ENCODE results near the gene PHLDA3. TPM values are rescaled to one million over a fixed set of nuclear protein-coding genes. Genes with fewer than 3 reads are reported as not detected.

The PHLDA3 gene
- total RNA-seq, 1 experiment from 2014 or later, result 126 TPM

DNA sequence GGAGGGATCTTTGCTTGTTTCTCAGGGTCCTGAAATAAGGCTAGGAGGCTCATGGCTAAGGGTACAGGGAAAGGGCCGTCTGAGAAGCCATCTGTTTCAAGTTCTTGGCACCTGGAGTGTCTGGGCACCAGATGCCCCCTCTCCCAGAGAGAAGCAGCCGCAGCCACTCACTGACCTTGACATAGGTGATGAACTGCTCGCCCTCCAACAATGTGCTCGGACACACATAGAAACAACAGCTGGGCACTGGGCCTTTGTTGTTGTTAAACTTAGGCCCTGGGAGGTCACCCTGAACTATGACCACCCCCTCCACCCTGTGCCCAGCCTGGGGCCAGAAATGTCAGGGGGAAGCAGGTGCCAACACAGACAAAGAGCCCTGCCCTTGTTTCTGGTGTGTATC, 38.2 kb downstream of the PHLDA3 start:
- DNase-seq (ENCODE audit: low read depth), result peak; percentile 57

- no peak for DNase-seq (ENCODE audit: low read depth)
Measured at GRCh38 chr1:201429736-201430501, 39.1 kb downstream of the PHLDA3 start.

DNA sequence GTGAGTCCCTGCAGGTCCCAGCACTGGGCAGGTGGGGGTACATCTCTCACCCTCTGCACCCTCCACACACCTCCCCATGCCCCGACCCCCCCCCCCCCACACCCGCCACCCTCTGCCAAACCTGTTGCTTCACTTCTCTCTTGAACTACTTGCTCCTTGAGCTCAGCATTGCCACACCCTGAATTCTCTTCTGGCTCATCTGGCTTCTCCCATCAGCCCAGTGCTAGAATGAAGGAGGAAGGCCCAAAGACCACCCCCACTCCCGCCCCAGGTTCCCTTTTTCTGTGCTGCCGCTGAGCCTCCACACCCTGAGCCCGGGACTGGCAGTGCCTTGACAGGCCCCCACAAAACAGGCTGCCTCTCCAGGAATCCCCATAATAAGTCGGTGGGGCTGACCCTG, 41.0 kb downstream of the PHLDA3 start:
- no peak for DNase-seq (ENCODE audit: low read depth)

DNA sequence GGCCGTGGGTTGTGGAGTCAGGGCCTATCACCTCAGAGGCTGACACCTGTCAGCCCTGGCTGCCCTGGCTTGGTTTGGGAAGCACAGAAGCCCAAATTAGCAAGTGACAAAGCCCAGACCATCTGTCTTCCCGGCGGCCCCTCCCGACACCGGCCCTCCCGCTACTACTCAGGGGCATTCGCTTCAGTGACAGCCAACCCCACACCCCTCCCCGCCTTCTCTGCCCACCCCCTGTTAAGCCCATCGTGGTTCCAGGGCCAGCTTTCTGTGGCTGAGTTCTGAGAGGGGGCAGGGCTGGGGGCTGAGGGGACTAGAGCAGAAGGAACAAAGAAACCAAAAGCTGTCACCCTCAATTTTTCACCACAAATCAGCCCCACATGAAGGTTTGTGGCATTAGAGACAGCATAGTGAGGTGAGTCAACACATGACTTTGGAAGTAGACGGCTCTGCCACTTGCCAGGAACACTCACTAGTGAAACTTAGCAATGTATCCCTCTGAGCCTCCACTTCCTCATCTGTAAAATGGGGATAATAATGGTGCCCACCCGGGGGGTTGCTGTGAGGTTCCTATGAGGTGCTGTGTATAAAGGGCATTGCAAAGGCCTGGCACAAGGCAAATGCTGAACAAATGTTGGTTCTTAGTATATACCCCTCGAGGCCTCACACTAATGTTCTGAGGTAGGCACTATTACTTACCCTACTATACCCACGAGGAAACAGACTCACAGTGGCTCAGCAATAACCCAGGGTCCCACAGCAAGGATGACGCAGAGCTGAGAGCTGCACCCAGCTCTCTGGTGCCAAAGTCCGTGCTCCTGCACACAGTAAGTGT, 42.3 kb downstream of the PHLDA3 start:
- DNase-seq (ENCODE audit: low read depth), result peak; percentile 40

DNA sequence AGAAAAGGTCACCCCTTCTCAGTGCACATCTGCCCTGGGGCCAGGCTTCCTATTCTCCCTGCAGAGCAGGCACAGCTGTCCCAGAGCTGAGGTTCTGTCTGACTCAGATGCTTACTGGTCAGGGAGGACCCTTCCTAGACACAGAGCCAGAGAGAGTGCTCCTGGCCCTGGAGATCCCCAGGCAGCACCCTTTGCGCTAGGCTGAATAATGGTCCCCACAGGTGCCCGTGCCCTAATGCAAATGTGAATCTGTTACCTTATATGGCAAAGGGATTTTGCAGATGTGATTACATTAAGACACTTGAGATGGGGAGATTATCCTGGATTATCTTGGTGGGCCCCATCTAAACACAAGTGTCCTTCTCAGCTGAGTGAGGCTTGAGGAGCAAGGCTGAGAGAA, 44.8 kb downstream of the PHLDA3 start:
- peak; percentile 50 for DNase-seq (ENCODE audit: low read depth)

- no peak for DNase-seq (ENCODE audit: low read depth)
Measured at GRCh38 chr1:201423655-201424054, 45.3 kb downstream of the PHLDA3 start.

DNA sequence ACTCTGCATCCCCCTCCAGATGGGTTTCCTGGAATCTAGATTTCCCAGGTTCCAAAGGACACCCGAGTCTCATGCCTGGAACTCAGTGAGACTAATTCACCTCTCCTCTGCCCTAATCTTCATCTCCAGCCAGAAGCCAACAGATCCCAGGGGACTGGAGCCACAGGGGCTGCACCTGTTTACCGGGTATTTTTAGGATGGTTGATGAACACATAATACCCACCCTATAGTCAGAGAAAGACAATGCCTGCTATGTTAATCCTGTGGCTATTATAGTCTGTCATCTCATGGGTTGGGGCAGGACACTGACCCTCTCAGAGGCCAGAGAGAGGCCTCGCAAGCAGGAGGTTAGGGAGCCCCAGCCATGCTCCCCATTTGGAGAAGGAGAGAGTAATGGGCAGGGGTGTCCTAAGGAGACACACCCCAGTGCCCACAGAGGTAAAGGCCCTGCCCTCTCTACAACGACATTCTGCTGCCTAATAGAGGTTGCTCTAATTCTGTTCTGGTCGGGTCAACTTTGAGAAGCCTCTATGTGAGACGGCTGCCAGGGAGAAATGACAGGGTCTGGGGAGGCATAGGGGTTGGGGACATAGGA, 46.5 kb downstream of the PHLDA3 start:
- DNase-seq (ENCODE audit: low read depth), result peak; percentile 77

DNA sequence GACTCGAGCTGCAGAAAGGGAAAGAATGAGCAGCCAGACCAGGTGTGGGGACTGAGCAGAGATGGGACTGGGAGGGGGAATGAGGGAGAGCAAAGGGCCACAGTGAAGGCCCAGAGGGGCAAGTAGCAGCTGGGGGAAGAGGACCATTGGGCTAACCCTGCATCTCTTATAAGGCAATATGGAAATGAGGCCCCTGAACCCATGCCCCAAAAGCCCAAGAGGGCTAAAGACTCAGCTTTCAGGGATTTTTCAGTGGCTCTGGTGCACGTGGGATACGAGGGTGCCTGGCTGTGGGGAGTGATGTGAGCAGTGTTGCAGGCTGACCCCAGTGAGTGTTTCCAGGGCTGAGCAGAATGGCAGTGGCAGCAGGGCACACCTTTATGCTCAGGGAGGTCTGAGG, 47.0 kb downstream of the PHLDA3 start:
- no peak for DNase-seq (ENCODE audit: low read depth)

DNA sequence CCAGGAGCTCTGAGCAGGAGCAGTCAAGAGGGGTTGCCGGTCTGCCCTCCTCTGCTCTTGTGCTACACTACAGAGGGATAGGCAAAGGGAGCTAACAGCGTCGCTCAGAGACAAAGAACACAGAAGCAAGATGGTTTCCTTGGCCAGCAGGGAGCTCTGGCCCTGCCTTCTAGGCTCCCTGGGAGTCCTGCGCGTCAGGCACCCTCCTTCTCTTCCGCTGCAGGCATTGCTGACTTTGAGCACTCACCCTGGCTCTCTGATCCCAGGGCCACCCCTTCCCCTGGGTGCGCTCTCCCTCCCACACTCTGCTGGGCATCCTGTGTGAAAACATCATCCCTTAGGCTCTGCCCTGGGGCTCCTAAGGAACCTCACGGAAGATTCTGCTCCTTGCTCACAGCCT, 47.9 kb downstream of the PHLDA3 start:
- DNase-seq (ENCODE audit: low read depth), result no peak

DNA sequence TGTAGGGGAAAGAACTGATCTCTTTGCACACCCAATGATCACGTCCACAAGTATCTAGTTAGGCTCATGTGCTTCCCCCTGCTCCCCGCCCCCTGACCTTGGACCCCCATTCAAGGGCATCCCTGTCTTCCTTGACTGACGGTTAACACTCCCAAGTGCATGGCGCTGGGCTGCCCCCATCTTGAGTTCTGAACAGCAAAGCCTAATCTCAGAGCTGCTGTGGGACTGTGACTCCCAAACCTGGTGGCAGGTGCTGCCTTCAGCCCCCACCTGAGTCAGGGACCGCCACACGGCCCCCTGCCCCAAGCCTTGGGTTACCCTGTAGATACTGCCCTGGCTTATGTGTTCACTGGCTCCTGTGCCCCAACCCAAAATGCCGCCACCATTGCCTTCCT, 48.4 kb downstream of the PHLDA3 start:
- no peak for DNase-seq (ENCODE audit: low read depth)

GRCh38 chr1:201419746-201420607, 49.0 kb downstream of the PHLDA3 start:
- peak; percentile 89 for DNase-seq (ENCODE audit: low read depth)

GRCh38 chr1:201419256-201419655, 49.7 kb downstream of the PHLDA3 start:
- DNase-seq (ENCODE audit: low read depth), result no peak

DNA sequence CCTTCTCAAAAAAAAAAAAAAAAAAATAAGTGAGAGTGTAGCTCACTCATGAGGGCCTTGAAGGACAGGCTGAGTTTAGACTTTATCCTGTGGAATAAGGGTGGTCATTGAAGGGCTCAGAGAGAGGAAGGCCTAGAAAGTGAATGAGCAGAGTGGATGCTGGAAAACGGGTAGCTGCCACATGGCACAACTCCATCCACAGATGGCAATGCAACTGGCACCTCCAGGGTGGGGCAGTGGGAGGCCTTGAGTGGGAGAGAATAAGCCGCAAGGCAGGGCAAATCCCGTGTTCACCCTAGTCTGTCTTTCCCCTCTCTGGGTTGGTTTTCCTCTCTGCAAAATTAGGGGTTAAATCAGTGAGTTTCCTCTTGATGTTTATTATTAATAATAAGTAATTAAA, 50.5 kb downstream of the PHLDA3 start:
- DNase-seq (ENCODE audit: low read depth), result no peak

Other genes with a start within 250 kb of the PHLDA3 start
- gene PKP1, start 185.7 kb downstream of the PHLDA3 start, total RNA-seq (2014; rRNA removed), result not detected in 2 replicates
- gene TNNT2, start 91.5 kb downstream of the PHLDA3 start, total RNA-seq (2014; rRNA removed), result 62.1 and 156 TPM in 2 replicates
- 0.64 and 2.2 TPM in 2 replicates for gene LAD1, start 69.9 kb downstream of the PHLDA3 start, total RNA-seq (2014; rRNA removed)
- gene TNNI1, start 47.5 kb downstream of the PHLDA3 start, total RNA-seq (2014; rRNA removed), result 1.7 and 25.7 TPM in 2 replicates
- 336 and 492 TPM in 2 replicates for gene CSRP1, start 37.9 kb upstream of the PHLDA3 start, total RNA-seq (2014; rRNA removed)
- 34.7 and 35.0 TPM in 2 replicates for gene NAV1, start 69.9 kb upstream of the PHLDA3 start, total RNA-seq (2014; rRNA removed)